Measurements from ENCODE around the gene TPSG1.

- TF ChIP-seq CTCF (conservative IDR thresholded peaks at IDR 0.05; ENCODE audit: low read depth in 2 of 2) (no peak), ETS1 (IDR thresholded peaks at IDR 0.05) (no peak), EZH2phosphoT487 (IDR thresholded peaks at IDR 0.05; ENCODE audit: unreplicated experiment) (no peak), POLR2AphosphoS5 (IDR thresholded peaks at IDR 0.05; ENCODE audit: low read depth) (no peak), EZH2 (IDR thresholded peaks at IDR 0.05; ENCODE audit: low read depth, unreplicated experiment) (no peak), JUNB (IDR thresholded peaks at IDR 0.05; ENCODE audit: unreplicated experiment) (no peak), REST (IDR thresholded peaks at IDR 0.05; ENCODE audit: unreplicated experiment) (no peak), NANOG (IDR thresholded peaks at IDR 0.05; ENCODE audit: borderline replicate concordance) (no peak), CREB1 (CRISPR knock-in tag; IDR thresholded peaks at IDR 0.05; ENCODE audit: low read depth) (no peak), ZNF114 (CRISPR knock-in tag; IDR thresholded peaks at IDR 0.05) (no peak)
Measured at GRCh38 chr16:1202274-1202673, 22.8 kb downstream of the TPSG1 start.

Measured in GM23338 (cell line).